Middle frontal gyrus (tissue), 1 donor: ENCODE measurements around the gene RAB37.

Experiments used
- DNase-seq: peaks from one replicate; pipeline ENCODE4 v3.0.0-alpha.2; 2015; ENCODE audit warnings: low spot score; ENCODE audit errors: extremely low spot score

The RAB37 gene

DNA sequence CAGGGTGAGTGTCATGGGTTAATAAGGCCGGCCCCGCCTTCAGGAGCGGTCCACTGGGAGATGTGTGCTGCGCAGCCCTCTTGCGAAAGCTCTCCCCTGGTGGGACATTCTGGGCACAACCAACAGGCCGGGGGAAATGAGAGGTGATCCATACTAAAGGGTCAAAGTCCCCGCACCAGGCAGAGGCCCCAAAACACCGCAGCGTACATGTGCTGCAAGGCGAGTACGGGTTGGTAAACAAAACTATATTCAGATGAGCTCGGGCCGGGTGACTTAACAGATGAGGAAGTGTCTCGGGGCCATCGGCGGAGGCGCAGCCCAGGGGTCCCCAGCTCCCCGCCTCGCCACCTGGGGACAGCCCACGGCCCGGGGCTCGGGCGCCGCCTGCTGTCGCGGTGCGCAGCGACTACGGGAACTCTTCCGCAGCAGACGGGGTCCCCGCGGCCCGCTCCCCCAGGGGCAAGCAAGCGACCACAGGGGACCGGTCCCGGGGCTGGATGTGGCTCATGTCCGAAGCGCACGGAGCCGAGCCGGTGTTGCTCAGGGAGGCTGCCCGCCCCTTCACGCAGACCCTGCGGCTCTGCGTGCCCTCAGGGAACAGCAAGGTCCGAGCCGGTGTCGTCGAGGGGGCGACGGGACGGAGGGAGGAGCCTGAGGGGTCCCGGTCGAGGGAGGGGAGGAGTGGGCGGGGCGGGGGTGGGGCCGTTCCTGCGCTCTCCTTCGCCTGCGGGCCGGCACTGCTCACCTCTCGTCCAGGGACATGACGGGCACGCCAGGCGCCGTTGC is at the start of gene RAB37:
RAB37 (plus strand) TSS at position 744 of the 786 bp plus-strand sequence; CDS start at position 761, 17 bp downstream.
- no peak for DNase-seq

DNA sequence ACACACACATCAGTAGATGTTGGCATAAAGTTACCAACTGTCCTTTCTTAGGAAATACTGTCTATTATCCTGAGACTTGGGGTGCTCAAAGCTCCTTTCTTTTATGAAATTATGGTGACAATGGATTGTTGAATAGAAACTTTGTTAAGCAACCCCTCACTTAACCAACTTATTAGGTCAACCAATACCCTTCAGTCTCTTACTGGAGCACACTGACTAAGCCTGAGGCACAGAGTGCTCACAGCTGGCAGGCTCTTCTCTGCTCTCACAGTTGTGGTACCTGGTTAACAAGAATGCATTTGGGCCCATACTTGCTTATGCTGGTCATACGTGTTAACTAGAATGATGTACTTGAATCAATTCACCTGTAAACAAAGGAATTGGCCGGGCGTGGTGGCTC is 49.2 kb upstream of the RAB37 start:
- DNase-seq, result no peak

DNA sequence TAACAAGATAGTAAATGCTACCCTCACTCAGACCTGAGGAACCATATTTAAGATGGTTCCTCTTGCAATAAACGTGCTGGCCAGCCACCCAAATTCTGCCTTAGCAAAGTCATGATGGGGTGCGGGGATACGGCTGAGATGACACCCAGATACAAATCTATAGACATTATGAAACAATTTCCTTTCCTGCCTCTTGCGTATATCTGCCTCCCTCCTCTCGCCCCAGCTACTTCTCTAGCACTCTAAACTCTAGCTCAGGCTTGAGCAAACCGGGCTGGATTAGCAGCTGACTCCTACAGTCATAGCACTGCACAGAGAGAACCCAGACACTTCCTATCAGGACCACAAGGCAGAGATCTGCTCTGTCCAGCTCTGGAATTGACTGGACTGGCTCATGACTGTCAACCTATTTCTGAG is 46.6 kb upstream of the RAB37 start:
- no peak for DNase-seq

DNA sequence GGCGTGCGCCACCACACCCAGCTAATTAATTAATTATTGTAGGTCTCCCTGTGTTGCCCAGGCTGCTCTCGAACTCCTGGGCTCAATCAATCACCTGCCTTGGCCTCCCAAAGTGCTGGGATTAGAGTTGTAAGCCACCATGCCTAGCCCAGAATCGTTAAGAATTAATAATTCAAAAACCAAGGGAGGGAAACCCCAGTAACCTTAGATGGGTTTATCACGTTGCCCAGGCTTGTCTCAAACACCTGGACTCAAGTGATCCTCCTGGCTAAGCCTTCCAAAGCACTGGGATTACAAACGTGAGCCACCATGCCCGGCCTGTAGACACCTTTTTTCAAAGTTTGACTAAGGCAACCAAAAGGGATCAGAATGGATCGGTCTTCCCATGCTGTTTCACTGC is 45.9 kb upstream of the RAB37 start:
- DNase-seq, result no peak

DNA sequence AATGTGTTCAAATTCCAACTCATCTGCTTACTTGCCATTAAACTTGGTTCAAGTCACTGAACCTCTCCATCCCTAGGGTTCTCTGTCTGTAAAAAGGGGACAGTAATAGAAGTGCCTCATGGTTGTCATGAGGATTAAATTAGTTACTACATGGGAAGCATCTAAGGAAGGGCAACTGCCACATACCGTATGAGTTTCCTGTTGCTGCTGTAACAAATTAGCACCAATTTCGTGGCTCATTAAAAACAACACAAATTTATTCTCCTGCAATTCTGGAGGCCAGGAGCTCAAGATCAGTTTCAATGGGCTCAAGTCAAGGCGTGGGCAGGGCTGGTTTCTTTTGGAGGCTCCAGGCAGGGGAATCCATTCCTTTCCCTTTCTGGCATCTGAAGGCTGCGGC is 43.0 kb upstream of the RAB37 start:
- no peak for DNase-seq

DNA sequence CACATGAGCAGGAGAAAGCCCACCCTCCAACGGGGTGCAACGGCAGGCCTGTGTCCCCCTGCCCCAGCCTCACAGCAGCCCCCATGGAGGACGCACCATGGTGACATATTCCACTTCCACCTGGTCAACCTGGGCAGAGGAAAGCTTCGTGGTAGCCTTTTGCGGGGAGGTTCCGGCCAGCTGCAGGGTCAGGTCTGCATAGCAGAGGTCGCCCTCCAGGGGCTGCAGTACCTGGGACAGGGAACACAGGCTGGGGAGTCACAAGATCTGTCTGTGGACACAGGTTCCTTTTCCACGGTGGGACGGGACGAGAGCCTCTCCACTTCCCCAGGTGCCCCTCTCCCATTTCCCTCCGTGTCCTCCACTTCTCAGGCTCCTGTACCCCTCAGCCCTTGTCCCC is 41.4 kb upstream of the RAB37 start:
- no peak for DNase-seq

DNA sequence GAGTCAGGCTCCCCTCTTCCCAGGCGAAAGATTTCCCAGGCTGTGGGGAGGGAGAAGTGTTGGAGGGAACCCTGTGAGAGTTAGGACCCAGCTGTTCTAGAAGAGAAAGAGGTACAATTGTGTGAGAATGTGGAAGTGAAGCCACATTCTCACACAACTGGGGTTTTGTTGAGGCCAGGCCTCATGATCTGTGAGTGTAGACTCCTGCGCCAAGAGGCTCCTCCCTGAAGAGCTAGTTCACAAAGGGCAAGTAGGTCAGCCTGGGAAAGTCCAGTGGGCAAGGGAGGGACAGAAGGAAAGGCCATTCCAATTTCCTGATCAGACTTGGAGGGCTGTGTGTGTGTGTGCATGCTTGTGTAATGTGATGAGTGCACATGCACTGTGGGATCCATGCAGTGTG is 39.5 kb upstream of the RAB37 start:
- DNase-seq, result no peak

GRCh38 chr17:74698069-74698468 is 39.0 kb upstream of the RAB37 start:
- DNase-seq, result no peak

- DNase-seq, result no peak
Measured at GRCh38 chr17:74699236-74699635, 37.8 kb upstream of the RAB37 start.

DNA sequence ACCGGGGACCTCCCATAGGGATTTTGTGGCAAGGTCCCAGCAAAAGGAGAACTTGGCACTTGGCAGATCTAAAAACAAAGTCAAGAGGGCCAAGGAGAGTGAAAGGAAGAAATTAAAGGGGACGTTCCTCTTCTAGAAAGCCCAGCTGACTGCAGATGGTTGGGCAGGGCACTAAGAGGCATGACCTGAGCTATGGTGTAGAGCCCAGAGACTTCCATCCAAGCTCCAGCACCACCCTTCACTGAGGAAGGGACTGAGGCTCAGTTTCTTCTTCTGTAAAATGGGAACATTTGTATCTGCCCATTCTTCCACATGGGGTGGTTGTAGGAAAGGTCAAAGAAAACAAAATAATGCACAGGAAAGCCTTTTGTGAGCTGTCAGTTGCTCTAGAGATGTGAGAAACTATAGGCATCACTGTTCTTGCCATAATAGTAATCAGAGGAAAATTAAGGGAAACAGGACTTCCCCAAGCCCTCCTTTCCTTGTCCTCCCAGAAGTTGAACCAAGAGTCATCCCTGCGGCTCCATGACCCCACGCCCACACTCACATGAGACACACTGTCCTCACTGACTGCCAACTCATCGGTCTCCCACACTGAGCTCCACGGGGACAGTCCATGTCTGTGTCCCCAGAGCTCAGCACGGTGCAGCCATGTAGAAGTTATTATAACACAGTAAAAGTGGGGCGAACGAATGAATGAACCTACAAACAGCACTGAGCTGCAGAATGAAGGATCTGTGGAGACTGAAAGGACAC is 34.8 kb upstream of the RAB37 start:
- DNase-seq, result no peak

DNA sequence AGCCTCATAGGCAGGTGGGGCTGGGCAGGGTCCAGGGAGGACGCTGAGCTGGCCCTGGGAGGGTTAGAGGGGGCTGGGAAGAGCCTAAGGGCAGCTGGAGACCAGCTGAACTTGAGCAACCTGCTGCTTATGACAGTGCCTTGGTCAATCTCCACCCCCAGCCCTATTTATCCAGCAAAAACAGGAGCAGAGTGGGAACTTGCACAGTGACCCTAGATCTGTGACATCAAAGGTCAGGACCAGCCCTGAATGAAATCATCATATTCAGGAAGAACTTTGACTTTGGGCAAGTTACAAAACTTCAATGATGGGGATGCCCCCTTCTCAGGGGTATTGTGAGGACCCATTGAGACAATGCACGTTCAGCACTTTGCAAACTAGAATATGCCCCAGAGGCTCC is 33.7 kb upstream of the RAB37 start:
- DNase-seq, result no peak

- DNase-seq, result no peak
Measured at GRCh38 chr17:74704544-74704943, 32.5 kb upstream of the RAB37 start.

DNA sequence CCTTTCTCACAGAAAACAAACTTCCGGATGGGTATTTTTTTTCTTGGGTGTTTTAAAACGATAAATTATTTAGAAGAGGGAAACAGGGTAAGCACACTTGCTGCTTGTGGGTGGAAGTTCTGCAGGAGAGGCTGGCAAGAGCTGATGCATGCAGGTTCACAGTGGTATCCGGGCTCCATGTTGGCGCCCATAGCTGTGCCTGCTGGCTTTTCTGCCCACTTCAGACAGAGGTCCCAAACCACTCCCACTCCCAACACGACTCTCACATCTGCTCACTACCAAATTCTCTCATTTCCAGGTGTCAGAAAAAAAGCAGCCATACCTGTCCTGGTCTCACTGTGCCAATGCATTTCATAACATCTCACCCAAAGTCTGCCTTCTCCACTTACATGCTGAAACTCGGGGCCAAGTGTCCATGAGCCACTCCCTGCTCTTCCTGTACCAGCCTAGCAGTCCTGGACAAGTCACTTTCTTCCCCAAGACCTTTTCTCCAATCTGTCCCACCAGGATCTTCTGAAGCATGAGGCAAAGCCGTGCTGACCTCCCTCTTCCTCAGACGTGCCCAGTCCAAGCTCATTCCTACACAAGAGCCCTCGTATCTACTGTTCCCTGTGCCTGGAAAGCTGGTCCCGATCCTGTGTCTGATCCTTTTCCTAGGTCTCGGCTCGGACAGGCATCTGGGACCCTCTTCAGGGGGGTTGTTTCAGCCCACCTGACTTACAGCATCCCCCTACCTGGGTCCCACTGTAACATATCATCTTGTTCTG is 25.8 kb upstream of the RAB37 start:
- no peak for DNase-seq

DNA sequence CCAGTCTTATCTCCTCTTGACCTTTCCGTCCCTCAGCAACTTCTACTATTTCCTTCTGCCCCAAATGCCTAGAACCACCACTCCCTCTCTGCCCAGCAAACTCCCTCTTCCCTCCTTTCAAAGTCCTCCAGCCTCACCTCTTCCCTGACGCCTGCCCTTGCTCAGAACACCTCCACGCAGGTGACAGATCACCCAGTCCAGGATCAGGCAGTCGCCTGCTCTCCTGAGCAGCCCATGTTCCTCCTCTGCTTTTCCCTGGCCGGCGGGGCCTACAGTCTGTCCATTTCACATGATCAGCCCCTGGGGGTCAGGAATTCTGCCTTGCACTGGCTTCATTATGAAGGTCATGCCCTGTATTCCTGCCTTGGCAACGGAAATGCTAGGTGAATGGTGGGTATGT is 24.8 kb upstream of the RAB37 start:
- no peak for DNase-seq

- no peak for DNase-seq
Measured at GRCh38 chr17:74712756-74713155, 24.3 kb upstream of the RAB37 start, which contains the start of gene CD300LF. CD300LF (minus strand) TSS chr17:74712923; CDS start chr17:74712866, 57 bp downstream.

- DNase-seq, result no peak
Measured at GRCh38 chr17:74713171-74713755, 23.8 kb upstream of the RAB37 start.

DNA sequence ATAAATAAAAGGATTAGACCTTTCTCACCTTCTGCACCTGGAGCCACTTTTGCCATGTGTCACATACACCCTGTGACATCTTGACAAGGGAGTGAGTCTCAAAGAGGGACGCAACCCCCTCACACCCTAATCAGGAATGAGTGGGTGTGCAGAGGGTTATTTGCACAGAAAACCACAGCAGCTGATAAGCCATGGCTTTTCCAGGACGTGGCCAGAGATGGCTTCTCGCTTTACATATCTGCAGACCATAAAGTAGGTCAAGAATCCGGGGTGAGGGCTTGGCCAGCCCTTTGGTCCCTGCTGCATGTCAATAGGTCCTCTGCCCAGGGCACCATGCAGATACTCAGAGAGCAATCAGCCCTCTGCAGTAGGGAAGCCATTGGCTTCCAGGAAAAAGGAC is 21.9 kb upstream of the RAB37 start:
- no peak for DNase-seq

DNA sequence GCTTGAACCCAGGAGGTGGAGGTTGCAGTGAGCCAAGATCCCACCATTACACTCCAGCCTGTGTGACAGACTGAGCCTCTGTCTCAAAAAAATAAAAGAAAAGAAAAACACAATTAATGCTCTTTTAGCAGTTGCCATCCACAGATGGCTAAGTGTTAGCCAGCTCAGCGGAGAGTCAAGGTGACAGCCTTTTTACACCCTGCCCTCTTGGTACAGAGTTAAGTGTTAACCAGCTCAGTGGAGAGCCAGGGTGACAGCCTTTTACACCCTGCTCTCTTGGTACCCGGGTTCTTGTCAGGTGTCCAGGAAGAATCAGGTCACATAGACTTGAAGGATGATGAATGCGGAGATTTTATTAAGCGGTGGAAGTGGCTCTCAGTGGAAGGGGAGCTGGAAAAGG is 16.6 kb upstream of the RAB37 start:
- DNase-seq, result no peak

- DNase-seq, result no peak
Measured at GRCh38 chr17:74722782-74723181, 14.3 kb upstream of the RAB37 start.

DNA sequence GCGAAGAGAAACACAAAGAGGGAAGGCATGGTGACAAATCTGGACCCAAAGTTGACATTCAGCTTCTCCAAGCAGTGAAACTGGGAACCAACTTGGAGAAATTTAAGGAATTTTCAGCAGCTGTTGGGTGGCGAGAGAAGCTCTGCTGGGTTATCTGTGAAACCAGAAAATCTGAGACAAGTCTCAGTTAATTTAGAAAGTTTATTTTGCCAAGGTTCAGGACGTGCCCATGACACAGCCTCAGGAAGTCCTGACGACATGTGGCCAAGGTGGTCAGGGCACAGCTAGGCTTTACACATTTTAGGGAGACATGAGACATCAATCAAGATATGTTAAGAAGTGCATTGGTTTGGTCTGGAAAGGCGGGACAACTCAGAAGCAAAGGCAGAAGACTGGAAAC is 13.2 kb upstream of the RAB37 start:
- no peak for DNase-seq

- no peak for DNase-seq
Measured at GRCh38 chr17:74725111-74725510, 11.9 kb upstream of the RAB37 start.
